Endothelial cell of umbilical vein (primary cell): ENCODE data around the gene USB1. TPM values are rescaled to one million over a fixed set of nuclear protein-coding genes. Genes with fewer than 3 reads are reported as not detected.

Experiments used
- BruUV-seq: library from RNA; stranded (reverse); fragments of 400-500 nt; replicated peaks from 2 replicates; lab custom pipeline; 2021; lab: Mats Ljungman, UMichigan
- CTCF ChIA-PET: fragments of 300-600, 350-600 bp; sonication (Branson Sonifier 250); formaldehyde crosslinking; loops from one replicate; lab custom pipeline; 2021; ENCODE audit warnings: antibody characterized with exemption, inconsistent platforms; lab: Charles Lee
- POLR2A ChIA-PET: fragments of 300-600, 350-600 bp; sonication (Branson Sonifier 250); formaldehyde crosslinking; loops from one replicate; lab custom pipeline; 2021; ENCODE audit warnings: antibody characterized with exemption, inconsistent platforms; lab: Charles Lee
- DNase-seq: peaks from one replicate; pipeline ENCODE4 v3.0.0-alpha.2; 2011; ENCODE audit warnings: low read depth, low spot score
- FAIRE-seq: peaks from 2 replicates; lab custom pipeline; 2011; peaks lifted over from hg19 to GRCh38; lab: Jason Lieb, UNC
- H2AFZ ChIP-seq: 2 replicates; pipeline ENCODE4 v1.6.0; 2012; ENCODE audit warnings: low read depth, low read length, control low read depth, inconsistent platforms
- H3K27ac ChIP-seq: 2 replicates; pipeline ENCODE4 v1.5.1; 2011; ENCODE audit warnings: low read depth, mild to moderate bottlenecking, control low read depth, low read length, moderate library complexity; ENCODE audit not compliant: insufficient read depth
- H3K27me3 ChIP-seq, 2 experiments: 2 replicates each; pipeline versions ENCODE4 v1.6.0 to v1.6.1; 2011; ENCODE audit warnings: low read length in 2 of 2, mixed read lengths in 1 of 2; ENCODE audit not compliant: control insufficient read depth in 2 of 2, insufficient read depth in 2 of 2
- H3K36me3 ChIP-seq, 2 experiments: 2 replicates in 1 of 2; 3 replicates in 1 of 2; pipeline ENCODE4 v1.5.1; 2011; ENCODE audit warnings: low read length in 2 of 2, mild to moderate bottlenecking in 1 of 2, moderate library complexity in 1 of 2; ENCODE audit not compliant: control insufficient read depth in 2 of 2, insufficient read depth in 2 of 2; ENCODE audit errors: extremely low read depth in 1 of 2
- H3K4me1 ChIP-seq: 3 replicates; pipeline ENCODE4 v1.5.1; 2011; ENCODE audit warnings: mild to moderate bottlenecking, low read length; ENCODE audit not compliant: control insufficient read depth, insufficient read depth; ENCODE audit errors: extremely low read depth
- H3K4me2 ChIP-seq: 2 replicates; pipeline ENCODE4 v1.6.1; 2011; ENCODE audit warnings: low read length, control low read depth, mixed read lengths; ENCODE audit not compliant: insufficient read depth
- H3K4me3 ChIP-seq, 3 experiments: fragments of 200-600 bp in 1 of 3; sonication (generic), shearing (Covaris generic) in 1 of 3; replicated peaks in 1 of 3; 2 replicates each; pipeline ENCODE4 v1.5.1; 2011 to 2016; ENCODE audit warnings: control low read depth in 3 of 3, low read length in 3 of 3, mild to moderate bottlenecking in 2 of 3, inconsistent platforms in 1 of 3, low read depth in 1 of 3, moderate library complexity in 1 of 3; ENCODE audit not compliant: insufficient read depth in 1 of 3
- H3K79me2 ChIP-seq: 2 replicates; pipeline ENCODE4 v1.6.0; 2012; ENCODE audit warnings: low read length, inconsistent platforms; ENCODE audit not compliant: control insufficient read depth, insufficient read depth
- H3K9ac ChIP-seq: replicated peaks from 2 replicates; pipeline ENCODE3; 2011; ENCODE audit warnings: low read length, control low read depth; ENCODE audit not compliant: insufficient read depth; ENCODE audit errors: extremely low read depth
- H3K9me1 ChIP-seq: replicated peaks from 3 replicates; pipeline ENCODE4 v1.6.0; 2011; ENCODE audit warnings: mild to moderate bottlenecking, low read length; ENCODE audit not compliant: control insufficient read depth, insufficient read depth; ENCODE audit errors: extremely low read depth
- H3K9me3 ChIP-seq: replicated peaks from 2 replicates; pipeline ENCODE4 v1.5.1; 2012; ENCODE audit warnings: low read length, inconsistent platforms; ENCODE audit not compliant: control insufficient read depth, insufficient read depth
- H4K20me1 ChIP-seq: replicated peaks from 2 replicates; pipeline ENCODE3; 2011; ENCODE audit warnings: mild to moderate bottlenecking, low read length; ENCODE audit not compliant: control insufficient read depth, insufficient read depth; ENCODE audit errors: extremely low read depth
- EZH2 ChIP-seq: IDR thresholded peaks from 2 replicates; pipeline ENCODE4 v1.6.1; 2012; ENCODE audit warnings: borderline replicate concordance, low read depth, mild to moderate bottlenecking, moderate library complexity, low read length, inconsistent platforms; ENCODE audit not compliant: severe bottlenecking
- FOS ChIP-seq: IDR thresholded peaks from 2 replicates; pipeline ENCODE4 v1.6.1; 2011; ENCODE audit warnings: mild to moderate bottlenecking, low read length, moderate library complexity, borderline replicate concordance; ENCODE audit not compliant: insufficient read depth
- GATA2 ChIP-seq: IDR thresholded peaks from 2 replicates; pipeline ENCODE4 v1.7.0; 2011; ENCODE audit warnings: low read depth, mild to moderate bottlenecking, moderate library complexity, mixed read lengths, low read length; ENCODE audit not compliant: insufficient read length, insufficient read depth
- JUN ChIP-seq: IDR thresholded peaks from 2 replicates; pipeline ENCODE4 v1.6.1; 2011; ENCODE audit warnings: borderline replicate concordance, low read depth; ENCODE audit not compliant: insufficient read length, insufficient read depth
- MYC ChIP-seq: IDR thresholded peaks from one replicate; pipeline ENCODE4 v1.6.1; 2011; ENCODE audit warnings: mild to moderate bottlenecking, low read depth, low read length
- POLR2A ChIP-seq: IDR thresholded peaks from 2 replicates; pipeline ENCODE4 v1.6.1; 2012; ENCODE audit warnings: low read depth, mild to moderate bottlenecking, control low read depth, low read length
- POLR2AphosphoS5 ChIP-seq: IDR thresholded peaks from 2 replicates; pipeline ENCODE4 v1.6.1; 2012; ENCODE audit warnings: low read depth, mild to moderate bottlenecking, control low read depth, low read length, moderate library complexity; ENCODE audit not compliant: insufficient read depth
- dilution Hi-C: fragments of 300-500 bp; cut with MboI; formaldehyde crosslinking; loops from one replicate; pipeline ENCODE4 v1.15.0; 2019; ENCODE audit warnings: low sequenced_read_pairs; ENCODE audit not compliant: extremely low pct_ligation_motif_present
- intact Hi-C: fragments of 100-400 bp; cut with micrococcal nuclease; formaldehyde crosslinking; loops from one replicate; pipeline ENCODE4 v1.10.0; 2022
- polyA plus RNA-seq, 4 experiments: library from polyadenylated mRNA; depleted of rRNA in 3 of 4; stranded (reverse) in 3 of 4; unstranded in 1 of 4; fragments of >200 nt; gene quantifications; 2 replicates each; pipeline versions ENCODE4 v1.2.1 to v1.2.3, GENCODE V29; 2011 to 2012; ENCODE audit warnings: missing spikeins in 1 of 4
- total RNA-seq: library from RNA; stranded (reverse); gene quantifications from 2 replicates; pipeline ENCODE4 v1.2.3, GENCODE V29; 2021
- TF ChIP-seq, protein P1 (sequence below), 2 donors: IDR thresholded peaks; 1 replicate in 1 of 2; 2 replicates in 1 of 2; pipeline ENCODE4 v1.5.1; 2011; ENCODE audit warnings: low read length in 2 of 2, mild to moderate bottlenecking in 2 of 2, moderate library complexity in 2 of 2, control low read depth in 1 of 2, inconsistent platforms in 1 of 2, low read depth in 1 of 2; ENCODE audit not compliant: insufficient read depth in 1 of 2; ENCODE audit errors: extremely low read depth in 1 of 2
- TF ChIP-seq, protein P2 (sequence below): IDR thresholded peaks from 2 replicates; pipeline ENCODE4 v1.6.1; 2011; ENCODE audit not compliant: insufficient read depth, insufficient read length

USB1 gene
- total and polyA plus RNA-seq, 2 donors (not counting 3 experiments of a cell fraction or from before 2014, with no cell fraction given): 64.6 to 83.8 TPM

DNA sequence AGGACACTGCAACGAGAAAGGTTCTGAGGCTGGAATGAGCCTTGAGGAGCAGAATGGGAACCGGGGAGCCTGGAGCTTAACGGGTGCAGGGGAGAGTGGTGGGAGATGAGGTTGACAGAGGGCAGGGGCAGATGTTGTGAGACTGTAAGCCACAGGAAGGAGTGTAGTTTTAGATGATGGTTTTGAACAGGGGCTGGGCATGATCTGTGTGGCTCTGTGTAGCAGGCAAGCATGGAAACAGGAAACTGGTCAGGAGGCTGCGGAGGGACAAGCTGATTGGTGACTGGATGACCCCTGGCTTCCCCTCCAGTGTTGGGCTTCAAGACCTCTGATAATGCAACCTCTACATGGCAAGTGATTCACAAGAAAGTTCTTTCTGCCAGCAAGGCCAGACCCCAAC is 28.9 kb upstream of the USB1 start:
- TF ChIP-seq MYC: no peak
- no peak for TF ChIP-seq FOS
- TF ChIP-seq GATA2: no peak
- no peak for TF ChIP-seq EZH2
- TF ChIP-seq POLR2AphosphoS5: no peak
- TF ChIP-seq, protein P1, sequence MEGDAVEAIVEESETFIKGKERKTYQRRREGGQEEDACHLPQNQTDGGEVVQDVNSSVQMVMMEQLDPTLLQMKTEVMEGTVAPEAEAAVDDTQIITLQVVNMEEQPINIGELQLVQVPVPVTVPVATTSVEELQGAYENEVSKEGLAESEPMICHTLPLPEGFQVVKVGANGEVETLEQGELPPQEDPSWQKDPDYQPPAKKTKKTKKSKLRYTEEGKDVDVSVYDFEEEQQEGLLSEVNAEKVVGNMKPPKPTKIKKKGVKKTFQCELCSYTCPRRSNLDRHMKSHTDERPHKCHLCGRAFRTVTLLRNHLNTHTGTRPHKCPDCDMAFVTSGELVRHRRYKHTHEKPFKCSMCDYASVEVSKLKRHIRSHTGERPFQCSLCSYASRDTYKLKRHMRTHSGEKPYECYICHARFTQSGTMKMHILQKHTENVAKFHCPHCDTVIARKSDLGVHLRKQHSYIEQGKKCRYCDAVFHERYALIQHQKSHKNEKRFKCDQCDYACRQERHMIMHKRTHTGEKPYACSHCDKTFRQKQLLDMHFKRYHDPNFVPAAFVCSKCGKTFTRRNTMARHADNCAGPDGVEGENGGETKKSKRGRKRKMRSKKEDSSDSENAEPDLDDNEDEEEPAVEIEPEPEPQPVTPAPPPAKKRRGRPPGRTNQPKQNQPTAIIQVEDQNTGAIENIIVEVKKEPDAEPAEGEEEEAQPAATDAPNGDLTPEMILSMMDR (IDR thresholded peaks at IDR 0.05; ENCODE audit: extremely low read depth in 1 of 2, insufficient read depth in 1 of 2, low read depth in 1 of 2, low read length in 2 of 2): no peak
- TF ChIP-seq, protein P2, sequence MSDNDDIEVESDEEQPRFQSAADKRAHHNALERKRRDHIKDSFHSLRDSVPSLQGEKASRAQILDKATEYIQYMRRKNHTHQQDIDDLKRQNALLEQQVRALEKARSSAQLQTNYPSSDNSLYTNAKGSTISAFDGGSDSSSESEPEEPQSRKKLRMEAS: no peak
- TF ChIP-seq POLR2A: no peak
- no peak for TF ChIP-seq JUN
- ChIA-PET POLR2A (no interaction called here), CTCF (interaction anchor here (0.9 to 1.4 kb wide), 4 partner anchors 9 to 73 kb away, joined by 3 to 4 read pairs (median 3); no protein-coding TSS in a partner anchor)
- Histone ChIP-seq H3K36me3 (no peaks in the 10 kb centered on the region), H3K9me1 (no peaks in the 10 kb centered on the region), H4K20me1 (no peaks in the 10 kb centered on the region), H3K79me2 (no peaks in the 10 kb centered on the region), H2AFZ (no peak overlapping the region), H3K27me3 (peaks cover 0 to 3% of the 10 kb centered on the region in 2 experiments), H3K4me2 (no peak overlapping the region), H3K9me3 (no peaks in the 10 kb centered on the region), H3K9ac (no peak overlapping the region), H3K4me1 (no peaks in the 10 kb centered on the region), H3K4me3 (no peak overlapping the region), H3K27ac (no peak overlapping the region)
- no TSS peak for BruUV-seq
- DNase-seq: no peak
- FAIRE-seq: no peak
- dilution Hi-C loops: no loop called here
- intact Hi-C loops: no loop called here
